SU-DHL-6 (cell line): ENCODE data around the gene SMAP2.

ENCODE experiments used
- EZH2phosphoT487 ChIP-seq: fragments of 200-600 bp; sonication (generic), shearing (Covaris generic); conservative IDR thresholded peaks from 2 replicates; pipeline ENCODE4 v1.6.1; 2018; ENCODE audit warnings: mild to moderate bottlenecking, antibody characterized with exemption, low read length, moderate library complexity, mixed read lengths
- TF ChIP-seq, protein P1 (sequence below): fragments of 200-600 bp; sonication (generic); IDR thresholded peaks from one replicate; pipeline ENCODE4 v1.5.1; 2017; ENCODE audit warnings: antibody characterized with exemption, mild to moderate bottlenecking, low read length, moderate library complexity; ENCODE audit not compliant: insufficient read depth, poor library complexity, severe bottlenecking

DNA sequence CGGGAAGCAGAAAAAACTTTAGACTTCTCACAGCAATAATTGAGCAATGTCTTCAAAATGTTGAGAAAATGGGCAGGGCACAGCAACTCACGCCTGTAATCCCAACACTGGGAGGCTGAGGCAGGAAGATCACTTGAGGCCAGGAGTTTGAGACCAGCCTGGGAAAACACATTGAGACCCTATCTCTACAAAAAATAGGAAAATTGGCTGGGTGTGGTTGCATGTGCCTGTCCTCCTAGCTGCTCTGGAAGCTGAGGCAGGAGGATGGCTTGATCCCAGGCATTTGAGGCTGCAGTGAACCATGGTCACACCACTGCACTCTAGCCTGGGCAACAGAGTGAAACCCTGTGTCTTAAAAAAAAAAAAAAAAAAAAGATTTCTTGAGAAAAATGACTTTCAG, 95.8 kb downstream of the SMAP2 start:
- TF ChIP-seq, protein P1, sequence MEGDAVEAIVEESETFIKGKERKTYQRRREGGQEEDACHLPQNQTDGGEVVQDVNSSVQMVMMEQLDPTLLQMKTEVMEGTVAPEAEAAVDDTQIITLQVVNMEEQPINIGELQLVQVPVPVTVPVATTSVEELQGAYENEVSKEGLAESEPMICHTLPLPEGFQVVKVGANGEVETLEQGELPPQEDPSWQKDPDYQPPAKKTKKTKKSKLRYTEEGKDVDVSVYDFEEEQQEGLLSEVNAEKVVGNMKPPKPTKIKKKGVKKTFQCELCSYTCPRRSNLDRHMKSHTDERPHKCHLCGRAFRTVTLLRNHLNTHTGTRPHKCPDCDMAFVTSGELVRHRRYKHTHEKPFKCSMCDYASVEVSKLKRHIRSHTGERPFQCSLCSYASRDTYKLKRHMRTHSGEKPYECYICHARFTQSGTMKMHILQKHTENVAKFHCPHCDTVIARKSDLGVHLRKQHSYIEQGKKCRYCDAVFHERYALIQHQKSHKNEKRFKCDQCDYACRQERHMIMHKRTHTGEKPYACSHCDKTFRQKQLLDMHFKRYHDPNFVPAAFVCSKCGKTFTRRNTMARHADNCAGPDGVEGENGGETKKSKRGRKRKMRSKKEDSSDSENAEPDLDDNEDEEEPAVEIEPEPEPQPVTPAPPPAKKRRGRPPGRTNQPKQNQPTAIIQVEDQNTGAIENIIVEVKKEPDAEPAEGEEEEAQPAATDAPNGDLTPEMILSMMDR: no peak
- TF ChIP-seq EZH2phosphoT487: no peak
